Liver (tissue), 3 donors: ENCODE measurements around the gene CCNK.

Source experiments
- EGR1 ChIP-seq, 2 donors: IDR thresholded peaks; 2 replicates each; pipeline ENCODE4 v1.6.1; 2016 to 2018; ENCODE audit warnings: antibody characterized with exemption in 2 of 2, low read depth in 2 of 2
- RXRA ChIP-seq, 2 donors: IDR thresholded peaks; 2 replicates each; pipeline ENCODE4 v1.6.1; 2017 to 2018; ENCODE audit warnings: antibody characterized with exemption in 2 of 2, mild to moderate bottlenecking in 1 of 2
- TF ChIP-seq, protein P1 (sequence below): fragments of 150-350 bp; IDR thresholded peaks from 2 replicates; pipeline ENCODE4 v1.5.1; 2017; ENCODE audit warnings: improper control_type of control experiment, low read depth, low read length; ENCODE audit not compliant: missing input control
- donor health status: healthy.
- donor health status: healthy.

DNA sequence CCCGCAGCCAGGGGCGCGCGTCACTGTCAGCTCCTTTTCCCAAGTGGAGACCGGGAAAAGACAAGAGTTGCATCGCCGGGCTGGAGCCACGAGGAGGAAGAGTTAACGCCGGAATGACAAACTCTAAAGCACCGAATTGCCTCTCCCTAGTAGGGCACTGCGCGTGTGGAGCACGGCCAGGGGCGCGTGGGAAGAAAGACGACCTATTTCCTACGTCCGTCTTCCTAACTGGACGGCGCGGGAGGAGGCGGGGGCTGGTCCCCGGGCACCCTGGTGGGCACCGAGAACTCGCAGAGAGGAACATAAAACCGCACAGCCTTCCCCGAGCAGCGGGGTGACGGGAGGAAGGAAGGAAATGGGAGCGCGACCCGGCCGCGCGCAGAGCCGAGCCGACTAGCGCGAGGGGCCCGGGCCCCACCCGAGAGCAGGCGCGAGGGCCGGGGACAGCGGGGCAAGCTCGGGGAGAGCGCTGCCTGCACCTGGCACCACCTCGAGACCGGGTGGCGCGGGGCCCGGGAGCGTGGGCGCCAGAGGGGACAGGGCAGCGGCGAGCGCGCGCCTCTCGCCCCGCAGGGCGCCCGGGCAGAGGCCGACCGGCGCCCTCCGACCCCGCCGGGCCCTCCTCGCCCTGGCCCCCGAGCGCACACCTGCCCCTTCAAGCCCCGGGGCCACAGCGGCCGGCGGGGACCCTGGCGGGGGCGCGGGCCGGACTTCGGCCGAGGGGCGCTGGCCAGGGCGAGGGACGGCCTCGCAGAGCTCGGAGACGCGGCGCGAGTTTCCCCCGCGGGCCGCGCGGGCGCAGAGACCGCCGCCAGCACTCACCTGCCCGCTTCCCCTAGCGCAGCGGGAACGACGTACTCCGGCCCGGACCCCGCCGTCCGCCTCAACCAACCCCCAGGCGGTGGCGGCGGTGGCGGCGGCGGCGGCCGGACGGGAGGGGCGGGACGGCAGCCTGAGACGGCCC, 1.0 kb upstream of the CCNK start, which contains the start of gene SETD3:
- no peak for TF ChIP-seq RXRA (IDR thresholded peaks at IDR 0.05)
- TF ChIP-seq, protein P1, sequence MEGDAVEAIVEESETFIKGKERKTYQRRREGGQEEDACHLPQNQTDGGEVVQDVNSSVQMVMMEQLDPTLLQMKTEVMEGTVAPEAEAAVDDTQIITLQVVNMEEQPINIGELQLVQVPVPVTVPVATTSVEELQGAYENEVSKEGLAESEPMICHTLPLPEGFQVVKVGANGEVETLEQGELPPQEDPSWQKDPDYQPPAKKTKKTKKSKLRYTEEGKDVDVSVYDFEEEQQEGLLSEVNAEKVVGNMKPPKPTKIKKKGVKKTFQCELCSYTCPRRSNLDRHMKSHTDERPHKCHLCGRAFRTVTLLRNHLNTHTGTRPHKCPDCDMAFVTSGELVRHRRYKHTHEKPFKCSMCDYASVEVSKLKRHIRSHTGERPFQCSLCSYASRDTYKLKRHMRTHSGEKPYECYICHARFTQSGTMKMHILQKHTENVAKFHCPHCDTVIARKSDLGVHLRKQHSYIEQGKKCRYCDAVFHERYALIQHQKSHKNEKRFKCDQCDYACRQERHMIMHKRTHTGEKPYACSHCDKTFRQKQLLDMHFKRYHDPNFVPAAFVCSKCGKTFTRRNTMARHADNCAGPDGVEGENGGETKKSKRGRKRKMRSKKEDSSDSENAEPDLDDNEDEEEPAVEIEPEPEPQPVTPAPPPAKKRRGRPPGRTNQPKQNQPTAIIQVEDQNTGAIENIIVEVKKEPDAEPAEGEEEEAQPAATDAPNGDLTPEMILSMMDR: no peak
- TF ChIP-seq EGR1 (IDR thresholded peaks at IDR 0.05; ENCODE audit: low read depth in 2 of 2): no peak
